ENCODE measurements around the gene SNAI3.

Gene SNAI3

GRCh38 chr16:88691924-88692560 lies 5.7 kb upstream of the SNAI3 start:
- in situ Hi-C loops (cut with MboI; ENCODE audit: low sequenced_read_pairs) = no loop called here

GRCh38 chr16:88691129-88691813 lies 5.0 kb upstream of the SNAI3 start:
- in situ Hi-C loops (cut with MboI; ENCODE audit: low sequenced_read_pairs) = no loop called here

- in situ Hi-C loops (cut with MboI; ENCODE audit: low sequenced_read_pairs) = no loop called here
Observed at GRCh38 chr16:88690341-88691128, 4.2 kb upstream of the SNAI3 start.

- in situ Hi-C loops (cut with MboI; ENCODE audit: low sequenced_read_pairs) = no loop called here
Observed at GRCh38 chr16:88688013-88688778, 1.9 kb upstream of the SNAI3 start.

- in situ Hi-C loops (cut with MboI; ENCODE audit: low sequenced_read_pairs) = no loop called here
Observed at GRCh38 chr16:88687676-88688012, 1.3 kb upstream of the SNAI3 start.

GRCh38 chr16:88687254-88687576 lies 908 bp upstream of the SNAI3 start:
- in situ Hi-C loops (cut with MboI; ENCODE audit: low sequenced_read_pairs) = no loop called here

GRCh38 chr16:88686062-88686438 lies 257 bp downstream of the SNAI3 start:
- in situ Hi-C loops (cut with MboI; ENCODE audit: low sequenced_read_pairs) = no loop called here

GRCh38 chr16:88685156-88686061 lies 898 bp downstream of the SNAI3 start:
- in situ Hi-C loops (cut with MboI; ENCODE audit: low sequenced_read_pairs) = no loop called here

- in situ Hi-C loops (cut with MboI; ENCODE audit: low sequenced_read_pairs) = no loop called here
Observed at GRCh38 chr16:88684569-88685155, 1.6 kb downstream of the SNAI3 start.

- in situ Hi-C loops (cut with MboI; ENCODE audit: low sequenced_read_pairs) = no loop called here
Observed at GRCh38 chr16:88681709-88682451, 4.4 kb downstream of the SNAI3 start.

- in situ Hi-C loops (cut with MboI; ENCODE audit: low sequenced_read_pairs) = no loop called here
Observed at GRCh38 chr16:88681084-88681680, 5.1 kb downstream of the SNAI3 start.

GRCh38 chr16:88680554-88681083 lies 5.7 kb downstream of the SNAI3 start:
- in situ Hi-C loops (cut with MboI; ENCODE audit: low sequenced_read_pairs) = no loop called here

GRCh38 chr16:88678224-88678979 lies 7.9 kb downstream of the SNAI3 start:
- in situ Hi-C loops (cut with MboI; ENCODE audit: low sequenced_read_pairs) = no loop called here

- in situ Hi-C loops (cut with MboI; ENCODE audit: low sequenced_read_pairs) = no loop called here
Observed at GRCh38 chr16:88677721-88678120, 8.6 kb downstream of the SNAI3 start.

- in situ Hi-C loops (cut with MboI; ENCODE audit: low sequenced_read_pairs) = no loop called here
Observed at GRCh38 chr16:88676502-88677242, 9.6 kb downstream of the SNAI3 start.

GRCh38 chr16:88673716-88674379 lies 12.5 kb downstream of the SNAI3 start:
- in situ Hi-C loops (cut with MboI; ENCODE audit: low sequenced_read_pairs) = no loop called here

- in situ Hi-C loops (cut with MboI; ENCODE audit: low sequenced_read_pairs) = no loop called here
Observed at GRCh38 chr16:88672776-88673175, 13.5 kb downstream of the SNAI3 start.
